Hematopoietic multipotent progenitor cell treated with erythropoietin and hydrocortisone succinate and interleukin-3 and kit ligand, for 4 days (in vitro differentiated cells): ENCODE results near the gene PCAT6.
A peak's percentile ranks its signal among the peaks of the same experiment; 100 is the strongest.
"Not testable (repeated sequence)": the region's sequence is repeated elsewhere in the genome, so short reads cannot be mapped to it uniquely, and the experiment has no call there.

Experiments used
- DNase-seq: peaks from one replicate; pipeline ENCODE4 v3.0.0-alpha.2; 2015

PCAT6 gene

DNA sequence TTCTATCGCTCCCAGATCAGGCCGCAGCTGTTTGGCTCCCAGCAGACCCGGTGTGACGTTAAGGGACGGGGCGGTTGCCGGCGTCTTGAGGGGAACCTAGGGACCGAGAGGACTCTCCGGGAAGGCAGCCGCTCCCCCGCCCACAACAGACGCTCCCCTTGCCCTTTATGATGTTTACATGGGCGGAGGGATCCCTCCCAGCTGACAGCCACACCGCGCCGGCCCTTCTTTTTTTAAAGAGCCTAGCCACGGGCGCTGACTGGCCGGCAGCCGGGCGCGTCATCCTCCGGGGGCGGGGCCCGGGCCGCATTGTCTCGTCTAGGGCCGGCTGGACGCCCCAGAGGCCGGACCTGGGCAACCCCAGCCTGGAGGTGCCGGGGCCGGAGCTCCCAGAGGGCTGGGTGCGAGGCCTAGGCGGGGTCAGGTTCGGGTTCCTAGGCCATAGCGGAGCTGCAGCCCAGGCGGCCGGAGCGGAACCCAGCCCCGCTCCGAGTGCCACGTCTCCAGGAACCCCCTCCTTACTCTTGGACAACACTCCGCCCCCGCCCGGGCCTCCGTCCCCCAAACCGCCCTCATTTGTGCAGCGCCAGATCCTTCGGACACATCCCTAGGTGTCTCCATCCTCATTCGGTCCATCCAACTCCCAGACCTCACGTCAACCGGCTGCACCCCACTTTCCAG, at the start of gene PCAT6:
Gene PCAT6, plus strand, starts transcription at position 340 of the 681 bp plus-strand sequence.
- DNase-seq, result peak; percentile 97

DNA sequence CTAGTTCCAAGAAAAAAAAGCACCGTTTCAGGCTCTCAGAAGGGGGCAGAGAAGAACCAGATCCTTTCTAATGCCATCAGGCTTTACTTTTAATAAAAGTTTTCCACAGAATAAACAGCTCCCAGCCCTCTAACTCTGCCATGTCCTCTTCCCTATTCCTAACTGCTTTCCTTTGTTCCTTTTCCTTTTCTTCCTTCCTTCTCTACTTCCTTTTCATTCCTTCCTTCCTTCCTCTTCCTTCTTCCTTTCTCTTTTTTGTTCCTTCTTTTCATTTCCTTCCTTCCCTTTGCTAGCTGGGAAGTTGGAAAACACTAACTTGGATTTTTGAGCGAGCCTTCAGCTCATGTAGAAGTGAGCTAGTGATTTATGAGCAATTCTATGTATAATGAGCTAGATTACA, 48.7 kb upstream of the PCAT6 start:
- DNase-seq, result no peak

DNA sequence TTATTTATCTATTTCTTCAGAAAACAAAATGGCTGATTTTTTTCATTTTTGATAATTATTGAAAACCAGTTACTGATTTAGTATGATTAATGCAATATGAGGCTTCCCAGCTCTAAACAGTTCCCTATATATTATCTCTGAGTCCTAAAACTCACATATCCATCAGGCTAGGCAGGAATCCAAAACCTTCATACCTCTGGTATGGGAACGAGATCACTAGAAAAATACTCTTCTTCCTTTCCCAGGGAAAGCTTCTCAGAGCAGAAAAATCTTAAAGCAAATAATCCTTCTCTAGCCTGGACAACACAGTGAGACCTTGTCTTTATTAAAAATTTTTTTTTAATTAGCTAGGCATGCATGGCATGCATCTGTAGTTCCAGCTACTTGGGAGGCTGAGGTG, 45.0 kb upstream of the PCAT6 start:
- DNase-seq, result no peak

DNA sequence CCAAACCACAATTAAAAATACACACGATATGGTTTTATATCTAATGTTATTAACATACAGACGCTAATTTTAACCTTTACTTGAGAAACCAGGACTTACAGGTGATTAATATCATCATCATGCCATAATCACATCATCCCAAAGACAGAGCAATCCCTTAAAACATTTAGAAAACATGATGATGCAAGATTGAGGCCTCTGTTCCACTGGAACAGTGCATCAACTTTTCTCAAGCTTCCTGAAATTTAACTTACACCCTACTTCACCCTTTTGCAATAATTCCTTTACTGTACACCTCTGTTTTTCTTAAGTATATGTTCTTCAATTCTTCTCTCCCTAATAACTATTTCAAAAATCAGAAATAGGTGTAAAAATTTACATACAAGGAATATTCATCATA, 40.6 kb upstream of the PCAT6 start:
- no peak for DNase-seq

DNA sequence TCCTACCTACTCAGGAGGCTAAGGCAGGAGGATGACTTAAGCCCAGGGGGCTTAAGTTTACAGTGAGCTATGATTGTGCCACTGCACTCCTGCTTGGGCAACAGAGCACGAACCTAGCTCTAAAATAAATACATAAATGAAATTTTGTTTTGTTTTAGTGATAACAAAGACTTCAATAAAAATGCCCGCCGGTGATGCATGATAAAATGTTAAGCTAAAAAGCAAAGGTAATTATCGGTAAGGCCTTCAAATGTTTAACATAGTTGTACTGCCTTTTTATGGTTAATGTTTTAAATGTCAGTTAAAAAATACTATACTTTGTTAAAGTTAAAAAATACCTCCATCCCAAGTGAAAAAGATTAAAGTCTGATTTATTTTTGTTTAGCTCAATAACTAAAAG, 29.6 kb upstream of the PCAT6 start:
- no peak for DNase-seq

DNA sequence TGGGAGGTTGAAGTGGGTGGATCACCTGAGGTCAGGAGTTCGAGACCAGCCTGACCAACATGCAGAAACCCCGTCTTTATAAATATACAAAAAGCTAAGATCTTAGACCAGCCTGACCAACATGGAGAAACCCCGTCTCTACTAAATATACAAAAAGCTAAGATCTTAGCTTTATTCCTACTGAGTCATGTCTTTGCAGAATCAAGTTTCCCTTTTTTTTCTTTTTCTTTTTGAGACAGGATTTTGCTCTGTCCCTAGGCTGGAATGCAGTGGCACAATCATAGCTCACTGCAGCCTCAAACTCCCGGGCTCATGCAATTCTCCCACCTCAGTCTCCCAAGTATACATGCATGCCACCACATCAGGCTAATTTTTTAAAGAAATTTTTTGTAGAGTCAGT, 23.9 kb upstream of the PCAT6 start:
- DNase-seq, result no peak

DNA sequence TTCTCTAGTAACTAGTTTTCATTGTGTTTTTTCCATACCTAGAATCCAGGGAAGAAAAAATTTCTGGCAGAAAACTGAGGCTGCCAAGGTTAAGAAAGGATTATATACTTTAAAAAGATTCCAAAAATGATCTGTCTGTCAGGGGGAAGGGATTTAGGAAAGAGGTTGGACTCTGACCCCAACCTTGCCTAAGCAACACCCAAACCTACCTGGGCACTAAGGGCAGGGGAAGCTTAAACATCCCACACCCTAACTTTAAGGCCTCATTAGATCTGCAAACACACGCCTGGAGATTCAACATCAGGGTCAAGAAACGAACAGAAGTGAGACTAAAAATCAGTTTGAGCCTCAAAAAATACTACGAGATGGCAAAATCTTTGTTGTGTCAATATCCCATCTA, 22.0 kb upstream of the PCAT6 start:
- DNase-seq, result no peak

DNA sequence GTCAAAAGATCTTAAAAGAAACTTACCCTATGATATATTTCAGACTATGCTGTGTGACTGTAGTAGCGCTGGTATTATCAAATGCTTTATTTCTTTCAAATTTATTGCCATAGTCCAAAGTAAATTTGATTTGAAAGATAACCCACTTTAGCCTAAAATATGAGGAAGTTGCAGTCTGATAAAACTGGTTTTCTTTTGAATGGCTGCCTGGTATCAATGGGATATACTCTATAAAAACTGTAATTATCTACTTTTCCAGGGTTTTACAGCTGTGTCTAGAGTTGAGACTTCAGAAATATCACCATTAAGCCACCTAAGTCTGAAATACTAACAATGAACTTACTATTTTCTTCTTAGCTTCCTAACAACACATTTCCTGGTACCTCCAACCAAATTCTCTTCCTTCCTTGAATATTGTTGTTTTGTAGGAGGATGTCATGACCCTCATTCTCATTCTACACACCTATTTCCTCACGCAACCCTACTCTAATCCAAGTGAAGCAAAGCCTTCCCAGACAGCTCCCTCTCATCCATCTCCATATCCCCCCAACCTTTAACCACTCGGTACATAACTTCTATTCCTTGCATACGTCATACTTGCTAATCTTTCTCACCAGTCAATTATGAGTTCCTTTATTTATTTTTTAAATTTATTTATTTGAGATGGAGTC, 19.5 kb upstream of the PCAT6 start:
- DNase-seq, result peak; percentile 47

DNA sequence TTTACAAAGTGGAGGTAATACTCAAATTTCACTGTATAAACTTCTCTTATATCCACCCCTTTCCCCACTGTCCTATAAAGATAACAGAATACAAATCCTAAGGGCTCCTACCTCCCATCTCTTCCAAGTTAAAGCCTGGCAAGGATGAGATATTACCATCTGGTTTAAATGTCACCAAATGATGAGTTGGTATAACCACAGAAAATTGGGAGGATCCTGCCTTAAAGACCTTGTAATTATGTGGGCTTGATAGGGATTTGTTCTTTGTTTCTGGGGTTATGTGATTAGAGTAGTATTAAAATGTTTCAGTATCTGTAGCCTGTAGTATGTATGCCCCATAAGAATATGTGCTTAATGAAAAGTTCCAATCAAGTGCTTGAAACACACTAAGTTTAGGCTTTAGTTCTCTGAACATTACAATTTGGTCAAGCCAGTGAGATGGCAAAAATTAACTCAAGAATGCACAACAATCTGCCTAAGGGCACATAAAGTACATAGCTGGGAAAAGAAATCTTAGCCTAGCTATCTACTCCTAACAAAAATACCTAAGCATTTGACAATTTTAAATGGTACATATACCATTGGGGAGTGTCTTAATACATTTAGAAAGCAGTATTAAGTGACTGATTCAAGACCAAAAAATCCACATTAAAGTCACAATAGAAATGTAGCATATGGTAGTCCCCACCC, 16.6 kb upstream of the PCAT6 start:
- peak; percentile 68 for DNase-seq

DNA sequence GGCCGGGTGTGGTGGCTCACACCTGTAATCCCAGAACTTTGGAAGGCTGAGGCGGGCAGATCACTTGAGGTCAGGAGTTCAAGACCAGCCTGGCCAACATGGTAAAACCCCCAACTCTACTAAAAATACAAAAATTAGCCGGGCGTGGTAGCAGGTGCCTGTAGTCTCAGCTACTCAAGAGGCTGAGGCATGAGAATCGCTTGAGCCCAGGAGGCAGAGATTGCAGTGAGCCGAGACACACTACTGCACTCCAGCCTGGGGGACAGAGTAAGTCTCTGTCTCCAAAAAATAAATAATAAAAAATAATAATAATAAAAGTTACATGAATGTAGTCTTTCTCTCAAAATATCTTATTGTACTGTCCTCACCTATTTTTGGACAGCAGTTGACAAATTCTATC, 15.8 kb upstream of the PCAT6 start:
- not testable (repeated sequence) for DNase-seq

DNA sequence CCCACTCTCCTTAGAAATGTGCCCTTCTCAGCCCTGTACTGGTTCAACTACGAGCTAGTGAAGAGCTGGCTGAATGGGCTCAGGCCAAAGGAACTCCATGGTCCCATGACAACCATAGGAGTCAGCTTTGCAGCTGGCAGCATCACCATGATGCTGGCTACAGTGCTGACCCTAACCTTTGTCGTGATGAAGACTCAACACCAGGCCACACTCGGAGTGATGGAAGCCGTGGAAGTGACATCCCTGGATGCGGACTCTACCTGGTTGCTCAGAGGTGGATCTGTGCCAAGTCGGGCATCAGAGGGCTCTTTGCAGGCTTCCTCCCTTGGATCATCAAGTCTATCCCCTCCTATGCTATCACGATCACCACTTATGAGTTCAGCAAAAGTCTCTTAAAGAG, 14.1 kb upstream of the PCAT6 start:
- no peak for DNase-seq

DNA sequence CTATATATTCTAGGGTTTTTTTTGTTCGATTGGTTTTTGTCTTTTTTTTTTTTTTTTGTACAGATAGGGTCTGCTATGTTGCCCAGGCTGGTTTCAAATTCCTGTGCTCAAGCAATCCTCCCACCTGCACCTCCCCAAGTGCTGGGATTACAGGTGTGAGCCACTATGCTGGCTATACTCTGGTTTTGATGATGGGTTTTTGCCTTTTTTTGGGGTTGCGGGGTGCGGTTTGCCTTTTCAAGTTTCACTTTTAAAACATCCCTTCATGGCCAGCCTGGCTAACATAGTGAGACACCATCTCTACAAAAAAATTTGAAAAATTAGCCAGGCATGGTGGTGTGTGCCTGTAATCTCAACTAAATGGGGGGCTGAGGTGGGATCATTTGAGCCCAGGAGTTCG, 12.5 kb upstream of the PCAT6 start:
- DNase-seq, result no peak

DNA sequence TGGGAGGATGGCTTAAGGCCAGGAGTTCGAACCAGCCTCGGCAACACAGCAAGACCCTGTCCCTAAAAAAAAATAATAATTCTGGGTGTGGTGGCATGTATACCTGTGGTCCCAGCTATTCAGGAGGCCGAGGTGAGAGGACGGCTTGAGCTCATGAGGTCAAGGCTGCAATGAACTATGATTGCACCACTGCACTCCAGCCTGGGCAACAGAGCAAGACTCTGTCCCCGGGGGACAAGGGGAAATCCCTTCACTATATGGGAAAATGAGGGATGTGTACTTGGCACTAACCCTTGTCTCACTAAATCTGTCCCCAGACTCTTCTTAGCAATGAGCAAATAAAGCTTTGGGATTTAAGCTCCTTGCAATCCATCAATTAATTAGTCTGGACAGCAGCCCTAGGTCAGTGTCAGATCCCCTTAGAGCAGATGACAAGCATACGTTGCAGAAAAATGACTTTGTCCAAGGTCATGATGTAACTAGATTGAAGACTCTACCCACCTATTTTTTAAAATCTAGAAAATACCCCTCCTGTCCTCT, 11.9 kb upstream of the PCAT6 start:
- no peak for DNase-seq

DNA sequence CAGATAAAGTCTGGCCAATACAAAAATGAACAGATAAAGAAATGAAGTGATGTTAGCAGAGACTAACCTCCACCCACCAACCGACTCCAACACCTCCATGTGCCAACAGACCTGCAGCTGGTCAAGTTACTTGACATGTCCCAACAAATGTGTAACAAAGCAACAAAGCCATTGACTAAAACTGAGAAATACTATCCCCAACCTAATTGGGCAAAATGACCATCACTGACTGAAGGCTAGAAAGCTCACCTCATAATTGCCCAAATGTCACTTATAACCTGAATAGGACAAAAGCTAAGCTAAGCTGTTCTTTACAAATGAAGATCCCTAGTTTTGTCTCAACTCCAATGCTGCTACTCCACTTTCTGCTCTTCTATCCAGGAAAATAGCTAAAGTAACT, 10.0 kb upstream of the PCAT6 start:
- no peak for DNase-seq

DNA sequence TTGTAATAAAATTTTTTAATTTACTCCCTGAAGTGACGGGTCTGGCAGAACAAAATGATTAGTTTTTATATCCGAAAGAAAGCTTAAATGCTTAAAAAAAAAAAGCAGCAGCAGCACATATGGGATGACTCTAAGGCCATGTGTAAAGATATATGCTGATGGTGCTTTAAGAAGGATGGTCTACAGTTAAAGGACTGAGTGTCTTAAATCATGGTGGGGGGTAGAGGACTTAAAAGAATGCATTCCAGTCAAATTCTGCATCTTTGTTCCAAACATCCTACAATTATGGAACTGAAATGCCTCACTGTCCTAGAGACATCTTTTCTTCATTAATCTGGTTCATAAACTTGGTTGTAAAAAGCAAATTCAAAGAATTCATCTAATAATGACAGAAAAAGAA, 9.6 kb upstream of the PCAT6 start:
- DNase-seq, result no peak

DNA sequence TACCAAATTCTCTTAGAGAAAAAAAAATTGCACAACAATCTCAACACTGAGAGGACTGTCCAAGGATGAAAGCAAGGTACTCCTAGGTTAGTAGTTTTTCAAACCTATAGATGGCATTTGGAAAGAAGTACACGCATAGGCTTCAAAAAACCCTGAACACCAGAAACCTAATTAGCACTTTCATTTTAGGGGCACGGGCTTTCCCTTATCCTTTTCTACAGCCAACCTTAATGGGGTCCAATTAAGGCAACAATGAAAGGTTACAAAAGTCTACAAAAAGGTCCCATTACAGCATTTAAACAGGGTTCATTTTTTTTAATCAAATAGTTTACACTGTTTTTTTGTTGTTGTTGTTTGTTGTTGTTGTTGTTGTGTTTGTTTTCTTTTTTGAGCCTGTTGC, 8.7 kb upstream of the PCAT6 start:
- DNase-seq, result no peak

DNA sequence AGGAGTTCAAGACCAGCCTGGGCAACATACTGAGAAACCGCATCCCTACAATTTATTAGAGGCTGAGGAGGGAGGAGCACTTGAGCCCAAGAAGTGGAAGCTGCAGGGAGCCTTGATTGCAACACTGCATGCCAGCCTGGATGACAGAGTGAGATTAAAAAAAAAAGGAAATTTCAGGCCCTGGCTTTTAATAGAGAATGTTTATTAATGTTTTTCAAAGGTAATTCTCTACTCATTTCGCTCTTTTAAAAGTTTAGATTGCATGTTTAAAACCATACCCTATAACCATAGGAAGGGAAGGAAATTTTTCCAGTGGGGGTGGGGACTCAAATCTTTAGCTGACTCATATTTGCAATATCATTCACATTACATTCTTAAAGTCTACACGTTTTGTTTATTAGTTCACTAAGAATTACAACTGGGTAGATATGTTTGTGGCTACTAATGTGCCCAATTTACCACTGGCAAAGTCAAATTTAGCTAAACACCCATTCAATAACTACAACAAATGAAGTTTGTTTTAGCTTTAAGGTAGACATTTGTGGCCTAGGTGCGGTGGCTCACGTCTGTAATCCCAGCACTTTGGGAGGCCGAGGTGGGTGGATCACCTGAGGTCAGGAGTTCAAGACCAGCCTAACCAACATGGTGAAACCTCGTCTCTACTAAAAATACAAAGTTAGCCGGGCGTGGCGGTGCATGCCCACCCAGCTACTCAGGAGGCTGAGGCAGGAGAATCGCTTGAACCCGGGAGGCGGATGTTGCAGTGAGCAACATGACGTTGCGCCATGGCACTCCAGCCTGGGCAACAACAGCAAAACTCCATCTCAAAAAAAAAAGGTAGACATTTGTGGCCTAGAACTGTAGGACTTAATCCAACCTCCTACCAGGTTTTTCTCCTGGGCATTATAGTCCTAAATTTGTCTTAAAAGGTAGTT, 7.5 kb upstream of the PCAT6 start:
- peak; percentile 60 for DNase-seq

DNA sequence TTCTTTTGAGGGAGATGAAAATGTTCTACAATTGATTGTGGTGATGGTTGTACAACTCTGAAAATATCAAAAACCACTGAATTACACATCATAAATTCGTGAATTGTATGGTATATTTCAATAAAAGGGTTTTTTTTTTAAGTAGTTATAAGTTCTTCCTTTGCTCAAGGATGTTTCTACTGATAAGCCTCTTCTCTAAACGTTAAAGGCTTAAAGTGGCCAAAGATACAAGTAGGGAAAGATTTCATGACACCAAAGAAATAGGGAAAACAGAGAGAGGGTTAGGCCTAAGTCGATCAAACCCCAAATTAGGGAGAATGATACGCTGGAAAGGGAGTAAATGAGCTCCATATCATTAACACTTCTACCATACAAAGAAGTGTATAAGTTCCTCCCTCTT, 6.6 kb upstream of the PCAT6 start:
- DNase-seq, result peak; percentile 65

DNA sequence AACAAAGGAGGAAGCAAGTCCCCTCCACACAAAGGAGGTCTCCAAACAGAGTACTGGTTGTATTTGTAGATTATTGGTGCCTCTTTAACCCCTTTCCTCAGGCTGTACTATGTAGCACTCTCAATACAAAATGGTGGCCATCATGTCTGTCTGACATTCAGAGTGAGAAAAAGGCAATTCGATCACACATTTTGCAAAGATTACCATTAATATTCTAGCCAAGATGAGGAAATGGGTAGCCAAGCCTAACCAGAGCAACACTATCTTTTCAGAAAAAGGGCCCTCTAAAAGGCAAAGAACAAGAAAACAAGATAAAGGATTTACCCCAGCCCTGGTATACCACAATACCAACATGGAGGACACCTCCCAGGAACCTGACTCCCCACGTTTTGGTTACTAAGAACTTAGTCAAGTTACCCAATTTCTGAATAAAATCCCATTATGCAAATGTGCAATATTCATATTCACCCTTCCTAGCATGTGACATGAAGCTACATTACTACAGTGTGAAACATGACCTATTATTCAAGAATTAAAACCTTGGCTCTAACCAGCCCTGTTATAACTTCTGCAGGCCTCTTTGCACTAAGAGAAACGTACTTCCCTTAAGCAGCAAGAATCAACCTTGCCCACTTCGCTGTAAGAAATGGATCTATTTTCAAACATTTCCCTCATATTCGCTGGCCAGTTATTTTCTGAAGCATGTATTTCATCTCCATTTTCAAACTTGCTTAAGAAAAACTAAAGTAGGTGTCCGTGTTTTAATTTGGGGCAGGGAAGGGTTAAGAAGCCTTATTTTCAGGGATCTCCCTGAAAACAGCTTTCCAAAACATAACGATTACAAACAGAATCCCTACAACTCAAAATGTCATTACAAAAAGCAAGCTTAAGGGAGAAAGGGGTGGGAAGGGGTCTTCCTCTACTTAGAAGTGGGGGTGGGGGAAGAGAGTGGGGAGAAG, 4.6 kb upstream of the PCAT6 start:
- peak; percentile 69 for DNase-seq

DNA sequence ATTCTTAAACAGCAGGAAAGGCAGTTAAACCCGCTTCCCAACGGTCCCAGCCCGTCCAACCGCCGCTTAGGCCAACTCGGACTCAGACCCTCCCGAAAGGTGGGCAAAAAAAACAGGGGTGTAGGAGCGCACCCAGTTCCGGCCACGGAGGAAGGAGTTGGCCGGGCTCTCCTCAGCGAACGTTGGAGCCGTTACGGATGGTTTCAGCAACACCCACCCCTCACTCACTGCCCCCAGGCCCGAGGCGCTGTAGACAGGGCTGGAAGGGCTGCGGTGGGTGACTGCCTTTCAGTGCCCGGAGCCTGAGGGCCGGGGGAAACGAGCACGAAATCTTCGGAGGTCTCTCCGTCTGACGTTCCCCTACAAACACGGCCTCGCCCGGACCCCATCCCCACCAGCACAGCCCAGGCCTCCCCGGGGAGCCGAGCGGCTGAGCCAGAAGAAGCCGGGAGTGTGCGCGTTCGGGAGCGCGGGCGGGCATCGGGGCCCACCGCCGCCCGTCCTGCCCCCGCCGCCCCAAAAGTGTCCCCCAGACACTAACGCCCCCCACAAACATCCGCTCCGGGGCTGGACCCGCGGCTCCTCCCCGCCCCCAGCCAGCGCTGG, 3.8 kb upstream of the PCAT6 start:
- DNase-seq, result peak; percentile 80

DNA sequence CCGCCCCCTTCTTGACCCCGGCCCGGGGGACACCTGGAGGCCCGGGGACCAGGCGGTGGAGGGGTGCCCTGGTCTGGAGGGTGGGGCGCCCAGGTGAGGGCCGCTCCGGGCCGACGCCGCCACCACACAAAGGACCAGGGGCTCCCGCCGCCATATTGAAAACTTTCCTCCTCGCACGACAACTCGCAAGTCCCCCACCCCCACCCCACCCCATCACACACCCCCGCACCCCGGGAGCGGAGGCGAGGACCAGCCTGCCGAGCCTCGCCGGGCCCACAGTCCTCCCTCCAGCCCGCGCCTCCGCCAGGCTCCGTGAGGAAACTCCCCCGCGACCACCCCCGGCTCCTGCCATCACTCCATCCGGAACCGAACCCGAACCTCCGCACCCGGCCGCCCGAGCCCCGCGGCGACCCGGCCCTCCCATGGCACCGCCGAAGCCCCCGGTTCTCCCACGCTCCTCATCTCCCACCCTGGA, 3.3 kb upstream of the PCAT6 start:
- DNase-seq, result peak; percentile 80
